Measurements from ENCODE around the gene RAB31. TPM values are rescaled to one million over a fixed set of nuclear protein-coding genes. Genes with fewer than 3 reads are reported as not detected.

The RAB31 gene
- polyA plus RNA-seq, 2 of the 4 experiments (the other 2 are of a cell fraction) = 16.9 to 46.3 TPM

- Histone ChIP-seq H3K27ac (no peak overlapping the region), H3K4me1 (peaks cover 19% of the 10 kb centered on the region), H3K4me3 (no peak overlapping the region), H3K4me2 (no peak overlapping the region), H3K9me3 (0 out of 3 replicates have a peak, but pooled peaks cover 10% of the 10 kb centered on the region)
- ATAC-seq = no peak
- ChIA-PET CTCF (no interaction called here), POLR2A (no interaction called here)
- no peak for DNase-seq (ENCODE audit: low read depth in 1 of 2, low spot score in 1 of 2)
- no peak for TF ChIP-seq HDAC2 (IDR thresholded peaks at IDR 0.05)
- TF ChIP-seq PHF8 (IDR thresholded peaks at IDR 0.05; ENCODE audit: borderline replicate concordance, low read depth) = no peak
- TF ChIP-seq CHD4 (IDR thresholded peaks at IDR 0.05; ENCODE audit: borderline replicate concordance) = no peak
- TF ChIP-seq KDM1A (IDR thresholded peaks at IDR 0.05; ENCODE audit: low read depth) = no peak
- TF ChIP-seq ZSCAN20 (CRISPR knock-in tag; IDR thresholded peaks at IDR 0.05) = no peak
- no peak for TF ChIP-seq EHMT2 (IDR thresholded peaks at IDR 0.05; ENCODE audit: low read depth)
- TF ChIP-seq RARB (CRISPR knock-in tag; IDR thresholded peaks at IDR 0.05) = no peak
- no peak for TF ChIP-seq NR3C1 (IDR thresholded peaks at IDR 0.05)
- no peak for TF ChIP-seq FOSB (CRISPR knock-in tag; IDR thresholded peaks at IDR 0.05)
- TF ChIP-seq MYC (IDR thresholded peaks at IDR 0.05; ENCODE audit: borderline replicate concordance, low read length) = no peak
- no peak for TF ChIP-seq ZNF302 (CRISPR knock-in tag; IDR thresholded peaks at IDR 0.05)
- TF ChIP-seq HOXB13 (CRISPR knock-in tag; IDR thresholded peaks at IDR 0.05; ENCODE audit: low read depth) = no peak
- TF ChIP-seq NFE2L2 (conservative IDR thresholded peaks at IDR 0.05; ENCODE audit: low read length) = no peak
- no peak for TF ChIP-seq SREBF2 (IDR thresholded peaks at IDR 0.05)
- TF ChIP-seq ESRRA (IDR thresholded peaks at IDR 0.05; ENCODE audit: borderline replicate concordance, low read length) = no peak
- no peak for TF ChIP-seq HOXA7 (CRISPR knock-in tag; IDR thresholded peaks at IDR 0.05)
- TF ChIP-seq ZC3H11A (IDR thresholded peaks at IDR 0.05) = no peak
- FAIRE-seq = no peak
These were observed 112.0 kb downstream of the RAB31 start for GRCh38 chr18:9820127-9820526.

GRCh38 chr18:9820719-9821118, 112.6 kb downstream of the RAB31 start:
- H3K4me1 ChIP-seq = peaks cover 22% of the 10 kb centered on the region
- no peak for TF ChIP-seq EHMT2 (IDR thresholded peaks at IDR 0.05; ENCODE audit: low read depth)
- no peak overlapping the region for H3K27ac ChIP-seq
- ChIA-PET CTCF (no interaction called here), POLR2A (no interaction called here)
- 0 out of 3 replicates have a peak, but pooled peaks cover 10% of the 10 kb centered on the region for H3K9me3 ChIP-seq
- DNase-seq (ENCODE audit: low read depth in 1 of 2, low spot score in 1 of 2) (no peak), FAIRE-seq (no peak), ATAC-seq (no peak)
- H3K4me3 ChIP-seq = no peak overlapping the region
- WGBS (ENCODE audit: missing lambda C conversion rate) = 82% methylated on average over 4 of the region's 4 CpGs
- no peak overlapping the region for H3K4me2 ChIP-seq

- CTCF ChIA-PET = no interaction called here
- H3K4me3 ChIP-seq = no peak overlapping the region
- FAIRE-seq (no peak), ATAC-seq (no peak), DNase-seq (ENCODE audit: low read depth in 1 of 2, low spot score in 1 of 2) (no peak)
- 92% methylated on average over 11 of the region's 11 CpGs for WGBS (ENCODE audit: missing lambda C conversion rate)
- no peak overlapping the region for H3K4me2 ChIP-seq
- peaks cover 41% of the 10 kb centered on the region for H3K4me1 ChIP-seq
- TF ChIP-seq MAX (IDR thresholded peaks at IDR 0.05) (no peak), FOSL2 (IDR thresholded peaks at IDR 0.05) (no peak), FOSL2 (CRISPR knock-in tag; IDR thresholded peaks at IDR 0.05) (no peak)
- POLR2A ChIA-PET = no interaction called here
- 0 out of 3 replicates have a peak, but pooled peaks cover 10% of the 10 kb centered on the region for H3K9me3 ChIP-seq
- H3K27ac ChIP-seq = peak overlapping the region in 1 of 2 experiments; percentile 67; a peak in 3 of 6 replicates
These were observed 114.6 kb downstream of the RAB31 start for GRCh38 chr18:9822587-9823185.

- H3K4me2 ChIP-seq = peak overlapping the region; percentile 80
- ATAC-seq (no peak), DNase-seq (ENCODE audit: low read depth in 1 of 2, low spot score in 1 of 2) (no peak), FAIRE-seq (no peak)
- CTCF ChIA-PET = interaction anchor here (0.8 to 1.6 kb wide), 5 partner anchors 20 to 53 kb away, joined by 3 to 4 read pairs (median 3); no protein-coding TSS in a partner anchor
- 70% methylated on average over 4 of the region's 4 CpGs for WGBS (ENCODE audit: missing lambda C conversion rate)
- no peak overlapping the region for H3K4me3 ChIP-seq
- peaks cover 52% of the 10 kb centered on the region for H3K4me1 ChIP-seq
- POLR2A ChIA-PET = no interaction called here
- TF ChIP-seq HDAC2 (IDR thresholded peaks at IDR 0.05) (no peak), CTCF (IDR thresholded peaks at IDR 0.05) (no peak), FOSB (CRISPR knock-in tag; IDR thresholded peaks at IDR 0.05) (no peak), POLR2AphosphoS2 (conservative IDR thresholded peaks at IDR 0.05; ENCODE audit: low read length) (no peak), PBX3 (IDR thresholded peaks at IDR 0.05) (no peak)
- 0 out of 3 replicates have a peak, but pooled peaks cover 3% of the 10 kb centered on the region for H3K9me3 ChIP-seq
- peak overlapping the region; percentile 93 to 96 for H3K27ac ChIP-seq
These were observed 115.8 kb downstream of the RAB31 start for GRCh38 chr18:9823805-9824473.

Data from A549 (cell line).